NCI-H1105 (cell line): Measurements from ENCODE around the gene ATF6B.
"Not testable (repeated sequence)": the region's sequence is repeated elsewhere in the genome, so short reads cannot be mapped to it uniquely, and the experiment has no call there.

Source experiments
- DNase-seq: peaks from one replicate; lab custom pipeline; 2025; lab: John Stamatoyannopoulos, UW

Gene ATF6B

DNA sequence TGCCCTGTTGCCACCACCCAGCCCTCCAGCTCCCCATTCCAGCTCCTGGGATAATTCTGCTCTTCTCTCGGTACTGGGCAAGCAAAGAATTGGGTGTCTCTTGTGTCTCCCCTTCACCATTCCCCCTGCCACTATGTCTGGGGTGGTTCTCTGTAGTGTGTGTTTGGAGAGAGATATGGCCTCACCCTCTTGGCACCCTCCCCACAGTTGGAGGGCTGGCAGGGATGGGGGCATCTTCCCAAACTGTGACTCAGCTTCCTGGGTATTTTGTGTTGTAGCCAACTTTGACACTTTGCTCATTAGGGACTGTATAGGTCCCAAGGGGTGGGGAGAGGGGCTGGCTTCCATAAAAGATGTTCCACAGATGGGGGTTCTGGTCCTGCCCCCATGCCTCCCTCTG is 20.6 kb downstream of the ATF6B start:
- DNase-seq = no peak

DNA sequence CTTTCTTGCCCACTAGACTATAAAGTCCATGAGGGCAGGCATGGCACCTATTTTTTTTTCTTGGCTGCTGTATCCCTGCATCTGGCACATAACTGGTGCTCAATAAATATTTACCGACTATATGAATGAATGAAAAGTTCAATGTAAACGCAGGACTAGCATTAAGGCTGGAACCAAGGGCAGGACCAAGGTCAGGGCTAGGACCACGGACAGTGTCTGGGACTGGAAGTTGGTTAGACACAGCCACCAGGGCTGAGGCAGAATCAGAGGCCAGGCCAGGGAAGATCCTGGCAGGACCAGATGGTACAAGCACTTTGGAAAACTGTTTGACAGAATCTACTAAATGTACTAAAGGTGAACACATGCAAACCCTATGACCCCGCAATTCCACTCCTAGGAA is 22.6 kb downstream of the ATF6B start:
- no peak for DNase-seq

DNA sequence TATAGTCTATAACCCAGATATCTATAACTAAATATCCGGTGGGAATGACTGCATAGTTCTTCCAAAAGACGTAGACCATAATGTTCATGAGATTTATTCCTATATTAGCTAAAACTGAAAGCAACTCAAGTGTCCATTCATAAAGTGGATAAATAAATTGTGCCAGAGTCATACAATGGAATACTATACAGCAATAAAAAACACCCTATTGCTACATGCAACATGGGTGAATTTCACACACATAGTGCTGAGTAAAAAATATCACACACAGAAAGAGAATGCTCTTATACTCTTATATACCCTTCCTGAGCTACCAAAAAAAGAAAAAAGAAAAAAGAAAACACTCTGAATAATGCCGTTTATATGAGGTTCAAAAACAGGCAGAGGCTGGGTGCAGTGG is 25.8 kb downstream of the ATF6B start:
- no peak for DNase-seq

DNA sequence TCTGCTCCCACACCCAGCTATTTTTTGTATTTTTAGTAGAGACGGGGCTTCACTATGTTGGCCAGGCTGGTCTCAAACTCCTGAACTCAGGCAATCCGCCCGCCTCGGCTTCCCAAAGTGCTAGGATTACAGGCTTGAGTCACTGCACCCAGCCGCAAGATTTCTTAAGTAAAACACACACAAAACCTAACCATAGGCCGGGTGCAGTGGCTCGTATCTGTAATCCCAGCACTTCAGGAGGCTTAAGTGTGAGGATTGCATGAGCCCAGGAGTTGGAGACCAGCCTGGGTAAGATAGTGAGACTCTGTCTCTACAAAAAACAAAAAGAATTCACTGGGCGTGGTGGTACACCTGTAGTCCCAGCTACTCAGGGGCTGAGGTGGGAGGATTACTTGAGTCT is 27.8 kb downstream of the ATF6B start:
- not testable (repeated sequence) for DNase-seq

DNA sequence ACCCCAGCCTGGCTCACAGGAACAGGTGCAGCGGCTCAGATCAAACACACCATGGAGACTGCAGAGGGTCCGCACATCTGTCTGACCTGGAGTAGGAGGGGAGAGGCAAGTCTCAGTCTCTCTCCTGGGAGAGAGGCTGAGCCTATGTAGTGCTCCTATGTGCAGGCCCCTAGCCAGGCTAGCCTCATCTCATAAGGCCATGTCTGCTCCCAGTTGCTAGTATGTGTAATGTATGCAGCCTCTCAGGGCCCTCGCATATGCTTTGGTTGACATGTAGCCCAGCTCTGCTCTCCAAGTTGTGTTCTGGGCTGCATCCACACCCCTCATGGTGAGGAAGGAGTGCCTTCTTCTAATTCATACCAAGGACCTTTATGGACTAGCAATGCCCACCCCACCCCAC is 30.7 kb downstream of the ATF6B start:
- DNase-seq = no peak

DNA sequence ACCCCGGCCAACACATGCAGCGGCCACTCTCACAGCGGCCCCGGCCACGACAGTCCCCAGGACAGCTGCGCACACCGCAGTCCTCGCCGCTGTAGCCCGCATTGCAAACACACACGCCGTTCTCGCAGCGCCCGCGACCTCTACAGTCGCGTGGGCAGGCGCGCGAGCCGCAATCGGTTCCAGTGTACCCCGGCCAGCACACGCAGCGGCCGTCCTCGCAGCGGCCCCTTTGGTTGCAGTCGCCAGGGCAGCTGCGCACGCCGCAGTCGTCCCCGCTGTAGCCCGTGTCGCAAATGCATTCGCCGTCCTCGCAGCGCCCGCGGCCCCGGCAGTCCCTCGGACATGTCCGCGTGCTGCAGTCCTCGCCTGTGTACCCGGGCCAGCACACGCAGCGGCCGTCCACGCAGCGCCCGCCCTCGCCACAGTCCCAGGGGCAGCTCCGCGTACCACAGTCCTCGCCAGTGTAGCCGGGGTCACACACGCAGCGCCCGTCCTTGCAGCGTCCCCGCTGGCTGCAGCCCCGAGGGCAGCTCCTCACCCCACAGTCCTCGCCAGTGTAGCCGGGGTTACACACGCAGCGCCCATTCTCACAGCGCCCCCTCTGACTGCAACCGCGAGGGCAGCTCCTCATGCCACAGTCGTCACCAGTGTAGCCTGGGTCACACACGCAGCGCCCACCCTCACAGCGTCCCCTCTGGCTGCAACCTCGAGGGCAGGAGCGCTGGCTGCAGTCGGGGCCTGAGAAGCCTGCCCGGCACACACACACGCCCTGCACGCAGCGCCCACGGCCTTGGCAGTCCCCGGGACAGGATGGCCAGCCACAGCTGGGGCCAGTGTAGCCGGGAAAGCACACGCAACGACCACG is 31.4 kb downstream of the ATF6B start:
- no peak for DNase-seq

DNA sequence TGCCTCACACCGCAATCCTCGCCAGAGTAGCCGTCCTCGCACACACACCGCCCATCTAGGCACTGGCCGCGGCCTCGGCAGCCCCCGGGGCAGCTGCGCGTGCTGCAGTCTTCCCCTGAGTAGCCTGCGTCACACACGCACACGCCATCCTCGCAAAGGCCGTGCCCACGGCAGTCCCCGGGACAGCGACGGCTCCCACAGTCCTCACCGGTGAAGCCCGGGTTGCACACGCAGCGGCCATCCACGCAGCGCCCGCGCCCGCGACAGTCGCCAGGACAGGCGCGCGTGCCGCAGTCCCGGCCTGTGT is 32.0 kb downstream of the ATF6B start:
- no peak for DNase-seq

DNA sequence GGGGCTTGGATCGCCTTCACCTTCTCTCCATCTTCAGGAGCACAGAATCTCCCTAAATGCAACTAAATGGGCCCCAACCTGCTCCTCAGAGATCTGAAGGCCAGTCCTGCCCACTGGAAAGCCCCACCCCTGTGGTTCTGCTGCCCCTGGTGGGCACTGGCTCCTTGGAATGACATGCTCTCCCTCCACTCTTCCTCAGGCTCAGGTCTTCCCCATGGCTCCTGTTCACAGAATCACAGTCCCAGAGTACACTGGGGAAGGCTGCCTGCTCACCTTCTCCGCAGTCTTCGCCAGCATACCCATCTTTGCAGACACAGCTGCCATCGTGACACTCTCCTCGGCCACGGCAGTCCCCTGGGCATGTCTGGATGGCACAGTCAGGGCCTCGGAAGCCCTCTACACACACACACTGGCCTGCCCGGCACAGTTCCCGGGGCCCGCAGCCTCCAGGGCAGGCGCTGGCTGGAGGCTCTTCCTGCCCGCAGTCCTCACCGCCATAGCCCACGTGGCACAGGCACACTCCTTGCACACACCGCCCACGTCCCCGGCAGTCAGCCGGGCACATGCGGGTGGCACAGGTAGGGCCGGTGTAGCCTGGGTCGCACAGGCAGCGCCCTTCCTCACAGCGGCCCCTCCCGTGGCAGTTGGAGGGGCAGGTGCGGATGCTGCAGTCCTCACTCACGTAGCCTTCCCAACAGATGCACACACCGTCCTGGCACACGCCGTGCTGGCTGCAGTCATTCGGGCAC is 32.5 kb downstream of the ATF6B start:
- DNase-seq = no peak

DNA sequence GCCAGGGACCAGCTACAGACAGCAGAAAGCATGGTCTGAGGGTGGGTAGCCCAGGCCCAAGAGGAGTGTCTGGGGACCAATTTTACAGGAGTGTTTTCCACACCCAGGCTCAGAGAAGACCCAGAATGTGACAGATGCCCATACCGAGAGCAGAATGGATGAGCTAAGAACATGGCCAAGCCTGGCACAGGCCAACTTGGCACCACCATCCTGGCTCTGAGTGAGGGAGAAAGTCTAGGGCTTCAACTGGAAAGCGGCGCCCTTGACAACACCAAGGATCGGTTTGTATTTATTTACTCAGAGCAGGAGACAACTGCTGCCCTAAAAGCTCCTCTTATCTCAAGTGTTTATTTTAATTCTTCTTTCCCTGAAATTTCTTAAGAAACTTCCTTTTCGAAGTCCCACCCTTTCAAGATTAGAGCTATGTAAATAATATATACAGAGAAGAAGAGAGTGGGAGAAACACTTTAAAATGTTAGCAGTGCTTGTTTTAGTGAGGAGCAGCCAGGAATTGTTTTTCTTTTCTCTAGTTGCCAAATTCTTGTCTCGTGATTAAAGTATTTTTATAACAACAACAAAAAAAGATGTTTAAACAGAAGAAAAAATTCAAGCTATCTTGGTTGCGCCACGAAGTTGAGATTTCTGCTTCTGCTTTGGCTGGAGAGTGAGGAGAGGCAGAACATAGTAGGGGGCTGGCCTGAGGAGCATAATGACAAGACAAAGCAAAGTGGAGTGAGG is 35.1 kb downstream of the ATF6B start:
- DNase-seq = no peak

DNA sequence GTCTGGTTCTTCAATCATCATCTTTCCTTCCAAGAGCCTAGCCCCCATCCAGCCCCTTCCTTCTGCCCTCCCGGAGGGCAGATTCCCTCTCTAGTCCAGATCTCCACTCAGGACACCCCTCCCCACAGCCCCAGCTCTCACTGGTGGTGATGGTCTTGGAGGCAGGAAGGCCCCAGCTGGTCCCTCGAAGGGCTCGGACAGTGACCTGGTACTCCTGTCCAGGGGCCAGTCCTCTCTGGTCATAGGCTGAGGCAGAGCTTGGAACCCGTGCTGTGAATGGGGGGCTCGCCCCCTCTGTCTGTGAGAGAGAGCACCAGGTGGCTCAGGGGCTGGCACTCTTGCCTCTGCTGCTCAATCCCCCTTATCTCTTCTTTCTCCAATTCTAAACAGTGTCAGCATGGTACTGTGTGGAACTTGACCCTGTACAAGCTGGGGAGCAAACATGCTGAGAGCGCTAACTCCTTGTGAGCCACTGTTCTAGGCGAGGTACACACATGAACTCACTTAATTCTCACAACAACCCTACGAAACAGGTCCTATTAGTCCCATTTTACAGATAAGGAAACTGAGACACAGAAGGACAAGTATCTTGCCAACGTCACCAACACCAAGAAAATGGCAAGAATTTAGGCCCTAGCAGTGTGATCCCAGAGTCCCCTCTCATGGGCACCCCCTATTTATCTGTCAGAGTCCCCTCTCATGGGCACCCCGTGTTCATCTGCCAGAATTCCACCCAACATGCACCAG is 38.8 kb downstream of the ATF6B start:
- DNase-seq = no peak

DNA sequence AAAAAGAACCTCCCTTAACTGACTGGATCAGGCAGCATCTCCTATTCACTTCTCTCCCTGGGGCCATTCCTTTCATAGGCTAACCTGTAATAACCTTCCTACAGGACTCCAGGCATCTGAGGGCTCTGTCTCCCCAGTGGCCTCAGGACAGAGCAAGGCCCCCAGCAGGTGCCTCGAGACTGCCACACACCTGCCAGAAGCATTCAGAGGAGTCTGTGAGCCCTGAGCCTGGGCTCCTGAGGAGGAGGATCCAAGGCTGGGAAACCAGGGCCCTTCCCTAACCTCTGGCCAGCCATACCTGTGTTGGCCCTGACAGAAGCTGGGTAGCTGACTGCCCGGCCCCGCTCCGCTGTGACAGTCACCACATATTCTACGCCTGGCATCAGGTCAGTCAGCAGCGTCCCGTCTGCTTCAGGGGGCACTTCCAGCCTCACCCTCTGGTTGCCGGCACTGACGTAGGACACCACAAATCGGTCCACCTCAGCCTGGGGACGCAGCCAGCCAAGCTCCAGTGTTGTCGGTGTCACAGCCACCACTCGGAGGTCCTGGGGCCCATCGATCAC is 39.5 kb downstream of the ATF6B start:
- DNase-seq = no peak

DNA sequence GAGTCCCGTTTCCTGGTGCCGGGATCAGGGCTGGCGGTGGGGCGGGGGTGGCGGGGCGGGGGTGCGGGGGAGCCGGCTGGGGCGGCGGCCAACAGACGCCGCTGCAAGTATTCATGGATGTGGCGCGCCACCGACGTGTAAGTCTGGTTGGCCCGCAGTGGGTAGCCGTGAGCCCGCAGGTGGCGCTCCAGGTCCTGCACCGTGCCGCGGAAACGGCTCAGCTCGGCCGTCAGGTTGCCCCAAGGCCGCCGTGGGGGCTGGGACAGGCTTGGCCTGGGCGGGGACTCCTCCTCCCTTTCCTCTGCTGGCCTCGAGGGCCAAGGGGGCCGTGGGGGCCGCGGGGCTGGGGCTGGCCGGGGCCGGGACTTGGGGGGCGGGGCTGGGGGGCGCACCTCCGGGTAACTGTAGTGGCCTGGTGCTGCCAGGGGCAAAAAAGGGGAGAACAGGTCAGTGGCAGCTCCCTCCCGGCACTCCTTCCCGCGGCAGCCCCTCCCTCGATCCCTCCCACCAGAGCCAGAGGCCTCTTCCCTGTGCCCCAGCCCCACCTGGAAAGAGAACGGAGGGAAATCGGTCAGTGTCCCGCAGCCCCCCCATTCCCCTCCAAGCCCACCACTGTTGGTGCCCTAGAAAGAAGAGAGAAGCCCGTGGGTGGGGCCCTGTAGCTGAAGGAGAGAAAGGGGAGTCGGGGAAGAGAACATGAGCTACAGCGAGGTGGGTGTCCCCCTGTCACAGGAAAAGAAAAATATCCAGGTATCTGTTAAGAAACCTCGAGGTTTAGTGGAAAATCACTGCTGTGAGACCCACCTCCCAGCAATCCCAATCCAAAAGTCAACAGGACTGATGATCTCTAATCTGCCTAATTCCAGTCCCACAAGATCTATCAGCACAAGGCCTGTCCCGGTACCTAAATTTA is 40.2 kb downstream of the ATF6B start:
- DNase-seq = no peak

DNA sequence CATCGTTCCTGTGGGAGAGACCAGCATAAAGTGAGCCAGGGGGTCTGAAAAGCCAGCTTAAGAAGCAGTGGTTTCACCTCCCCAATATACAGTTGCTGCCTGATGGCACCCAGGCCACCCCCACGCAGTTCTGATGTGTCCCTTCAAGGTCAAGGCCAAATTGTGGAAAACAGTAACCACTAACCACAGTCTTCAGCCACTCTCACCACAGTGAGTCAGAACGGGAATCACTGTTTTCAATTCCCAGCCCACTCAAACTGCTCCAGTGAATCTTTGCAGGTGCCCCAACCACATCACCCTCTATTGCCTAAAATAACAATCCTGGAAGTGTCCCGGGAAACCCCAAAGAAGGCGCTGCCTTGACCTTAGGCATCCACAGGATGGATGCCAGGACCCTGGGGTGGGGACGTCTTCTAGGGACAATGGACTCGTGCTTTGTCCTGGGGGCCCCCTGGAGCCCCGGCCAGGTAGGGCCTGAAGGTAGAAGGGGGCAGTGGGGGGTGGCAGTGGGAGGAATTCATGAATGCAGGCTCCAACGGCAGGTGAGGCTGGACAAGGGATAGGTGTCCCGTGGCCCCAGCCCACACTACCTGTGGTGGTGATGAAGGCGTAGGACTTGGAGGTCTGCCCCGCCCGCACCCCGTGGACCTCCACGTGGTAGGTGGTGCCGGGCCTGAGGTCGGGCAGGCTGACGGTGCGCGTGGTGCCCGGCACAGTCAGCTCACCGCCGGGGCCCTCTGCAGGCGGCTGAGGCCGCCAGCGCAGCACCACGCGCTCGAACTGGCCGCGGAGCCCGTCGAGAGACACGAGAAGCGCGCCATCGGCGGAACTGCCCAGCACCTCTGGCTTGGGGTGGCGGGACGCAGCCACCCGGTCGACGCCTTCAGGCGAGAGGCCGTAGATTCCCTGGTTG is 41.1 kb downstream of the ATF6B start:
- DNase-seq = no peak

DNA sequence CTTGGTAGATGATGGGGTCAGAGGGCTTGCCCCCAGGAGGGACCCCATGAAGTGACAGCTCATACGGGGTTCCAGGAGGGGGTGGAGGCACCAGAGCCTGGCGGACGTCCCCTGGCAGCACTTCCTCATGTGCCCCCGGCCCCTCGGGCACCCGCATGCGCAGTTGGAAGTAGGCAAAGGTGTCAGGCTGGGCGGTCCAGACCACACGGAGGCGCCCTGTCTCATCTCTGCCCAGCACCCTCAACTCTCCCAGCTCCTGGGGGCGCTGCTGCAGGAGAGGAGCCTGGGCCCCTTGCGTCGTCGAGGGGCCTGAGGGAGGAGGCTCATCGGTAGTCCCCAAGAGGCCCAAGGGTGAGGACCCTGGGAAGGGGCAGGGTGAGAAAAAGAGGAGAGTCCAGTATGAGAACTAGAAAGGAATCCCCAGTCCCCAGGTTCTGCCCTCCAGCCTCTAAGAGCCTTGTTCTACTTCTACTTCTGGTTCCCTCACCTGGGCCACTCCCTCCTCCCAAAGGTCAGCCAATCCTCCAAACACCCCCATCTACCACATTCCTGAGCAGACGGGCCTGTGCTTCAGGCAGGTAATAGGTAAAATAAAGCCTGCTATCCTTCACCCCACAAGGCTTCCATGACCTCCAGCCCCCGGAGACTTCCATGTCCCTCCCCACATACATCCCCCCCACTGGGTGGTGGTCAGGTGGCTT is 42.1 kb downstream of the ATF6B start:
- DNase-seq = no peak

DNA sequence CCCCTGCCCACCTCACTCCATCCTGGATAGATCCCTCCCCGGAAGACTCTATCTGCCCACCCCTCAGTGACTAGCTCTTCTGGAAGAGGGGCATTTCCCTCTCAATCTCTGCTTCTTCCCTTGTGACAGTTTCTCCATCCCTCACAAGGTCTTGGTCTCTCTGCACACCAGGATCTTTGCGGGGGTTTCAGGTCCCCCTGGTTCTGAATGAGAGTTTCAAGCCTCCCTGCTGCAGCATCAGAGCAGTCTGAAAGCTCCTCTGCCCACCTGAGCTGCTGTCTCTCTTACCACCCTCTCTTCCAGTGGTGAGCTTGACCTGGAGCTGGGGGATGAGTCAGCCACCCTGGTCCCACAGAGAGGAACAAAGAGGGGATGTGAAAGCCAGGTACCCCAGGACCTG is 43.3 kb downstream of the ATF6B start:
- DNase-seq = no peak

DNA sequence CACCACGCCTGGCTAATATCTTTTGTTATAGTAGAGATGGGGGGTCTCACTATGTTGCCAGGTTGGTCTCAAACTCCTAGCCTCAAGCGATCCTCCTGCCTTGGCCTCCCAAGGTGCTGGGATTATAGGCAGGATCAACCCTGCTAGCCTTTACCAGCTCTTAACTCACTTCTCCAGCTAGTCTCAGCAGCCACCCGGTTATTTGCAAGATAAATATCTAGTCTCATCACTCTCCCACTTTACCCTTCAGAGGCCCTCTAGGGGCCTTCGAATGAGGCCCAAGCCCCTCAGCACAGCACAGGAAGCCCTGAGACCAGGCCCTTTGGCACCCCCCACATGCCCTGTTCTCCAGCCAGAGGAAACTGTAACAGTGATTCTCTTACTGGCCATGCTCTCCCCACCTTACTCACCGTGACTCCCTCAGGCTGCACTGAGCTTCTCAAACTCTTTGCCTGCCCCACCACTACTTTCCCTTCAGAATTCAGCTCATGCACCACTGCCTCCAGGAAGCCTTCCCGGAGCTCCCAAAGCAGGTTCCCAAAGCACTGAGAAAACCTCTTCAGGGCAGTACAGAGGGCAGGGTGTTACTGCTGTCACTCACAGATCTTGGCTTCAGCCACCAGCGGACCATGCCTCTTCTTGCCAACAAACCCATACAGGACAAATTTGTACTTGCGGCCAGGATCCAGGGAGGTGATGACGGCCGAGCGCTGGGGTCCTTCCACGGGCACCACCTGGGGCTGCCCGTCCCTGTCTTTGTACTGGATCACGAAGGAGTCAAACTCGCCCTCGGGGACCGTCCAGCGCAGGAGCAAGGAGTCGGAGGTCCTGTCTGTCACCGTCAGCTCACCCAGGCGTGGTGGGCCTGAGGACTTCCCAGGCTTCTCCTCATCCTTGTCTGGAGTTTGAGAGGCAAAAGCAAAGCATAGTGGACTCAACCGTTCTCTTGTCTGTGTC is 44.0 kb downstream of the ATF6B start:
- DNase-seq = no peak

DNA sequence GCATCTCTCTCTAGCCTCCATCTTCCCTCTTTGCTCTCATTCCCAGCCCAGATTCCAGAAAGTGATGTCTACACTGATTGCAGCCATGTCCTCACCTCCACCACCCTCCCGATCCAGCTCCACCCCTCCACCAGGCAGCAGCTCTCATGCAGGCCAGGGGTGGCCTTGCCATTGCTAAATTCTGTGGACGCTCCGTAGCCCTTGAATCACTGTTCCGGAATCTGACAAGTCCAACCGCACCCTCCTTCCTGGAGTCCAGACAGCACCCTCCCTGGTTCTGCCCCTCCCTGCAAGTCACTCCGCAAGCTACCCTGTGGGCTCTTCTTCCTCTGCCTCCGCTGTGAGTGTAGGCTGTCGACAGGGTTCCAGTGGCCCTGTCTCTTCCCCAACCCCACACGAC is 45.1 kb downstream of the ATF6B start:
- DNase-seq = no peak

DNA sequence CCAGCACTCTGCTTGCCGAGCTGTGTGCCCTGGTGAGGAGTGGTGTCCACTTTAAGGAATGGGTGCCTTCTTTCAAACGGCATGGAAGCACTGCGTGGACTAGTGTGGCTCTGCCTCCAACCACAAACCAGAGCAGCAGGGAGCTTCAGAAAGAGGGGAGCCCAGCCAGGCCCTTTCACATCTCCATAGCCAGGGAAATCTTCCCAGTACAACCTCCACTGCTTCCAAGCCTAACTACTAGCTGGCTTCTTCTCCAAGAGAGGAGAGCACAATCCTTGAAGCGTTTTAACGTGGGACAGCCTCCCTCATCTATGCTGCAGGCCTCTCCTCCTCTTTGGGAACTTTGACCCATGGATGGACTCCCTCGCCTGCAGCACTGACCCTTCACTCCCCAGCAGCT is 45.6 kb downstream of the ATF6B start:
- DNase-seq = no peak
